ENCODE data around the gene RORC. TPM values are rescaled to one million over a fixed set of nuclear protein-coding genes. Genes with fewer than 3 reads are reported as not detected.

Gene RORC
- total RNA-seq, 4 donors from 2014 or later, result 29.0 to 73.8 (median 43.0) TPM

DNA sequence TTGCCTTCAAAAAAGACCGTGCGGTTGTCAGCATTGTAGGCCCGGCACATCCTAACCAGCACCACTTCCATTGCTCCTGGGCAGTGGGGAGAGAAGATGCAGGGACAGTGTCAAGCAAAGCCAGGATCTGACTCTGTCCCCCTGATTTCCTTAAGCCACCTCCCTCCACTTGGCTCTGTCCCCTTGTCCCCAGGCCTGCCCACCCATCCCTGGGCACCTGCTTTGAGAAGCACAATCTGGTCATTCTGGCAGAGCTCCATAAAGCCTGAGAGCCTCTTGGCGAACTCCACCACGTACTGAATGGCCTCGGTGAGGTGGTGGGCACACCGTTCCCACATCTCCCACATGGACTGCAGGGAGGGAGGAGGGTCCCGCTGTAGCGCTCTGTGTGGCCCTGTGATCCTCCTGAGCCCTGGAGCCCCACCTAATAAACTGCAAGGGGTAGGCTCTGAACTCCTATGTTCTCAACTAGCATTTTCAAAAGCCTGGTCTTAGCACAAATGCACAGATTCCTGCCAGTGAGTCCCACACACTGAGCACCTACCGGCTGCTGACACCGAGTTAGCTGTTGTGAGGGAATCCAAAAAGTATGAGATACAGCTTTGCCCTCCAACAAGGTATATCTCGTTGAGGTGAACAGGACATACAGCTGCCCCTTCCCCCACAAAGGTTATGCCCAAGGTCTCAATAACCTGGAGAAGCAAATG lies 18.2 kb downstream of the RORC start:
- H3K27me3 ChIP-seq, result no peaks in the 10 kb centered on the region
- no peak for DNase-seq (ENCODE audit: low spot score in 2 of 2)
- H3K9me3 ChIP-seq, result no peaks in the 10 kb centered on the region
- H3K27ac ChIP-seq, result no peak overlapping the region
- H3K4me3 ChIP-seq, result no peak overlapping the region
- TF ChIP-seq POLR2AphosphoS5 (IDR thresholded peaks at IDR 0.05) (no peak), EP300 (IDR thresholded peaks at IDR 0.05) (no peak), POLR2A (IDR thresholded peaks at IDR 0.05) (no peak)
- TF ChIP-seq, protein P1, sequence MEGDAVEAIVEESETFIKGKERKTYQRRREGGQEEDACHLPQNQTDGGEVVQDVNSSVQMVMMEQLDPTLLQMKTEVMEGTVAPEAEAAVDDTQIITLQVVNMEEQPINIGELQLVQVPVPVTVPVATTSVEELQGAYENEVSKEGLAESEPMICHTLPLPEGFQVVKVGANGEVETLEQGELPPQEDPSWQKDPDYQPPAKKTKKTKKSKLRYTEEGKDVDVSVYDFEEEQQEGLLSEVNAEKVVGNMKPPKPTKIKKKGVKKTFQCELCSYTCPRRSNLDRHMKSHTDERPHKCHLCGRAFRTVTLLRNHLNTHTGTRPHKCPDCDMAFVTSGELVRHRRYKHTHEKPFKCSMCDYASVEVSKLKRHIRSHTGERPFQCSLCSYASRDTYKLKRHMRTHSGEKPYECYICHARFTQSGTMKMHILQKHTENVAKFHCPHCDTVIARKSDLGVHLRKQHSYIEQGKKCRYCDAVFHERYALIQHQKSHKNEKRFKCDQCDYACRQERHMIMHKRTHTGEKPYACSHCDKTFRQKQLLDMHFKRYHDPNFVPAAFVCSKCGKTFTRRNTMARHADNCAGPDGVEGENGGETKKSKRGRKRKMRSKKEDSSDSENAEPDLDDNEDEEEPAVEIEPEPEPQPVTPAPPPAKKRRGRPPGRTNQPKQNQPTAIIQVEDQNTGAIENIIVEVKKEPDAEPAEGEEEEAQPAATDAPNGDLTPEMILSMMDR (IDR thresholded peaks at IDR 0.05), result no peak
- peaks cover 7% of the 10 kb centered on the region for H3K36me3 ChIP-seq
- 85% methylated on average over 11 of the region's 12 CpGs for WGBS
- H3K4me1 ChIP-seq, result peaks cover 11% of the 10 kb centered on the region

GRCh38 chr1:151811181-151811580 lies 20.4 kb downstream of the RORC start:
- H3K36me3 ChIP-seq, result peaks cover 7% of the 10 kb centered on the region
- 84% methylated on average over 9 of the region's 9 CpGs for WGBS
- H3K4me1 ChIP-seq, result peaks cover 4% of the 10 kb centered on the region
- no peak overlapping the region for H3K4me3 ChIP-seq
- no peaks in the 10 kb centered on the region for H3K27me3 ChIP-seq
- H3K27ac ChIP-seq, result no peak overlapping the region
- TF ChIP-seq, protein P1 (IDR thresholded peaks at IDR 0.05), result no peak
- no peak for TF ChIP-seq POLR2A (IDR thresholded peaks at IDR 0.05)
- TF ChIP-seq EP300 (IDR thresholded peaks at IDR 0.05), result no peak
- TF ChIP-seq POLR2AphosphoS5 (IDR thresholded peaks at IDR 0.05), result no peak
- DNase-seq (ENCODE audit: low spot score in 2 of 2), result no peak
- H3K9me3 ChIP-seq, result no peaks in the 10 kb centered on the region

DNA sequence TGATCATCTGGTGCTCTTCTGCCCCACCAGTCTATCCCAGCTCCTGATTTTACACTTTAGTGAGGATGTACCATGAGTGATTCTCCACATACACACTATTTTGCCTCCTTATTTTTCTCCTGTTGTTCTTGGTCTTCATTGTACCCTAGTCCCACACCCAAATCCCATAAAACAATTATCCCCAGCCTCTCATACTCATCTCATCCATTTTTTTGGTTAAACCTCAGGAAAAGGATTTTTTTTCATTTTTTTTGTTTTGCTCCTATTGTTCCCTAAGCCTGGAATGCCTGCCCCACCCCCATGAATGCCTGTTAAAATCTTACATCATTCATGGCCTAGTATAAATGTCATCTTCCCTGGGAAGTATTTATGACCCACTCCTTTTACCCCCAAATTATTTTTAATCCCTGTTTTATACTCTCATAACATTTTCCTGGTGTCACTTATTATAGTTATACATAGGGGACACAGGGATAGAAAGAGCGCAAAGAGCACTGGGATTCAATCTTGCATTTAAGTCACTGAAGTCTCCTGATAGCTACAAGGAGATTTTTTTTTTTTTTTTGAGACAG lies 21.5 kb downstream of the RORC start:
- WGBS, result 94% methylated on average over 1 of the region's 1 CpG
- peak in 1 of 2 donors; percentile 6 for DNase-seq (ENCODE audit: low spot score in 2 of 2)

GRCh38 chr1:151809290-151809984 lies 22.2 kb downstream of the RORC start:
- TF ChIP-seq EP300 (IDR thresholded peaks at IDR 0.05) (no peak), POLR2A (IDR thresholded peaks at IDR 0.05) (no peak), POLR2AphosphoS5 (IDR thresholded peaks at IDR 0.05) (no peak)
- TF ChIP-seq, protein P1 (IDR thresholded peaks at IDR 0.05), result no peak
- peaks cover 4% of the 10 kb centered on the region for H3K4me1 ChIP-seq
- peak in 1 of 2 donors; percentile 31 for DNase-seq (ENCODE audit: low spot score in 2 of 2)
- no peaks in the 10 kb centered on the region for H3K27me3 ChIP-seq
- WGBS, result 69% methylated on average over 8 of the region's 8 CpGs
- H3K4me3 ChIP-seq, result no peak overlapping the region
- no peaks in the 10 kb centered on the region for H3K9me3 ChIP-seq
- no peaks in the 10 kb centered on the region for H3K36me3 ChIP-seq
- H3K27ac ChIP-seq, result no peak overlapping the region

More for the DNA sequence above, 21.5 kb downstream of the RORC start:
- peaks cover 4% of the 10 kb centered on the region for H3K36me3 ChIP-seq
- H3K9me3 ChIP-seq, result no peaks in the 10 kb centered on the region
- no peaks in the 10 kb centered on the region for H3K27me3 ChIP-seq
- no peak for TF ChIP-seq POLR2A (IDR thresholded peaks at IDR 0.05)
- TF ChIP-seq, protein P1 (IDR thresholded peaks at IDR 0.05), result no peak
- TF ChIP-seq EP300 (IDR thresholded peaks at IDR 0.05), result no peak
- no peak for TF ChIP-seq POLR2AphosphoS5 (IDR thresholded peaks at IDR 0.05)
- H3K4me3 ChIP-seq, result no peak overlapping the region
- no peak overlapping the region for H3K27ac ChIP-seq
- peaks cover 4% of the 10 kb centered on the region for H3K4me1 ChIP-seq

DNA sequence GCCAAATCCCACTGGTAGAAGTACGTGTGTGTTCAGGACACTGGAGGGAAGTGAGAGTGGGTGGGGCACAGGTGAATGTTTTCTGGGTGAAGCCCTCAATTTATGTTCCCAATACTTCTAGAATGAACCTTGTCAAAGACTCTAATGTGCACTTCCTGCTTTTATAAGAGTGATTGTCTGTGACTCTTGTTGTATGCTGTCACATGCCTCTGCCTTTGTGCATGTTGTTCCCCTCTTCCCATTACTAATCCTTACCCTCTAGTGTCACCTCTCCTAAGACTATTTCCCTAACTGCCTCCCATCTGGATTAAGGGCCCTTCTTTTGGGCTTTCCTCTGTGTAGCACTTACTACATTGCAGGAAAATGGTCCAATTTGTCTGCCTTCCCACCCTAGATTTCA lies 23.8 kb downstream of the RORC start:
- WGBS, result 80% methylated on average over 1 of the region's 1 CpG
- Histone ChIP-seq H3K27me3 (no peaks in the 10 kb centered on the region), H3K4me3 (no peak overlapping the region), H3K27ac (no peak overlapping the region), H3K4me1 (peaks cover 4% of the 10 kb centered on the region), H3K36me3 (no peaks in the 10 kb centered on the region), H3K9me3 (no peaks in the 10 kb centered on the region)
- TF ChIP-seq POLR2A (IDR thresholded peaks at IDR 0.05) (no peak), EP300 (IDR thresholded peaks at IDR 0.05) (no peak), POLR2AphosphoS5 (IDR thresholded peaks at IDR 0.05) (no peak)
- TF ChIP-seq, protein P1 (IDR thresholded peaks at IDR 0.05), result no peak
- no peak for DNase-seq (ENCODE audit: low spot score in 2 of 2)
